Body of pancreas (tissue), 4 donors: ENCODE data around the gene ATG101.

Experiments used
- CTCF ChIP-seq, 7 experiments: fragments of 450-650 bp in 4 of 7; fragments of 200-600 bp in 3 of 7; sonication (generic) in 3 of 7; IDR thresholded peaks; one replicate each; pipeline ENCODE4 v1.5.1; 2016 to 2019; ENCODE audit warnings: antibody characterized with exemption in 7 of 7
- POLR2A ChIP-seq, 3 donors: fragments of 450-650 bp; IDR thresholded peaks; one replicate each; pipeline ENCODE4 v1.6.1; 2016; ENCODE audit warnings: antibody characterized with exemption in 3 of 3, mild to moderate bottlenecking in 2 of 3

- TF ChIP-seq CTCF (IDR thresholded peaks at IDR 0.05) (no peak), POLR2A (IDR thresholded peaks at IDR 0.05) (no peak)
These were observed 12.8 kb downstream of the ATG101 start for GRCh38 chr12:52082669-52082987.
